IMR-90 (cell line): ENCODE data around the gene SOX30.

Experiments
- CHD1 ChIP-seq: IDR thresholded peaks from 2 replicates; pipeline ENCODE4 v1.6.1; 2012; ENCODE audit warnings: low read depth, low read length, improper control_type of control experiment
- CTCF ChIP-seq: conservative IDR thresholded peaks from 2 replicates; pipeline ENCODE4 v1.5.1; 2012; ENCODE audit warnings: mild to moderate bottlenecking, low read depth, low read length, improper control_type of control experiment
- MXI1 ChIP-seq: IDR thresholded peaks from 2 replicates; pipeline ENCODE4 v1.6.1; 2012; ENCODE audit warnings: low read depth, mild to moderate bottlenecking, low read length, moderate library complexity, borderline replicate concordance
- NFE2L2 ChIP-seq: fragments of 150-350 bp; IDR thresholded peaks from 2 replicates; pipeline ENCODE4 v1.6.1; 2016; ENCODE audit warnings: low read depth, mild to moderate bottlenecking, low read length
- POLR2A ChIP-seq: IDR thresholded peaks from 2 replicates; pipeline ENCODE4 v1.6.1; 2012; ENCODE audit warnings: mild to moderate bottlenecking, low read depth, low read length
- RCOR1 ChIP-seq: IDR thresholded peaks from 2 replicates; pipeline ENCODE4 v1.6.1; 2012; ENCODE audit warnings: mild to moderate bottlenecking, low read length, improper control_type of control experiment; ENCODE audit not compliant: insufficient replicate concordance

GRCh38 chr5:157630341-157630740, 21.9 kb downstream of the SOX30 start:
- no peak for TF ChIP-seq RCOR1
- TF ChIP-seq CTCF = no peak
- no peak for TF ChIP-seq NFE2L2
- TF ChIP-seq POLR2A = no peak
- no peak for TF ChIP-seq CHD1
- no peak for TF ChIP-seq MXI1
